Spleen (tissue), 11 donors: Measurements from ENCODE around the gene IDUA. TPM values are rescaled to one million over a fixed set of nuclear protein-coding genes. Genes with fewer than 3 reads are reported as not detected.

Experiments
- DNase-seq: peaks from one replicate; pipeline ENCODE4 v3.0.0-alpha.2; 2020
- H3K27ac ChIP-seq, 8 donors: fragments of 200-600 bp; sonication (generic) in 7 of 8; 1 replicate in 4 of 8; 2 replicates in 4 of 8; pipeline versions ENCODE4 v1.5.0 to v1.8.0; 2016 to 2021; ENCODE audit warnings: inconsistent platforms in 4 of 8, mild to moderate bottlenecking in 4 of 8, moderate library complexity in 1 of 8
- H3K27me3 ChIP-seq, 7 donors: fragments of 200-600 bp; sonication (generic) in 6 of 7; replicated peaks in 1 of 7; 1 replicate in 4 of 7; 2 replicates in 3 of 7; pipeline versions ENCODE4 v1.5.0 to v1.8.0; 2016 to 2021; ENCODE audit warnings: inconsistent platforms in 3 of 7, mild to moderate bottlenecking in 1 of 7
- H3K36me3 ChIP-seq, 6 donors: fragments of 200-600 bp; sonication (generic) in 5 of 6; 1 replicate in 4 of 6; 2 replicates in 2 of 6; pipeline versions ENCODE4 v1.5.0 to v1.8.0; 2016 to 2021; ENCODE audit warnings: inconsistent platforms in 2 of 6
- H3K4me1 ChIP-seq, 6 donors: fragments of 200-600 bp; sonication (generic) in 5 of 6; 1 replicate in 3 of 6; 2 replicates in 3 of 6; pipeline versions ENCODE4 v1.5.0 to v1.8.0; 2016 to 2021; ENCODE audit warnings: inconsistent platforms in 3 of 6
- H3K4me3 ChIP-seq, 8 donors: fragments of 200-600 bp; sonication (generic) in 7 of 8; 1 replicate in 4 of 8; 2 replicates in 4 of 8; pipeline versions ENCODE4 v1.5.0 to v1.8.0; 2016 to 2021; ENCODE audit warnings: inconsistent platforms in 4 of 8, mild to moderate bottlenecking in 4 of 8, moderate library complexity in 2 of 8
- H3K9me3 ChIP-seq, 8 donors: fragments of 200-600 bp; sonication (generic) in 7 of 8; 1 replicate in 4 of 8; 2 replicates in 4 of 8; pipeline versions ENCODE4 v1.5.0 to v1.8.0; 2016 to 2021; ENCODE audit warnings: inconsistent platforms in 4 of 8
- POLR2A ChIP-seq, 3 donors: fragments of 450-650 bp; IDR thresholded peaks; one replicate each; pipeline ENCODE4 v1.5.1; 2017; ENCODE audit warnings: antibody characterized with exemption in 3 of 3, mild to moderate bottlenecking in 1 of 3
- POLR2AphosphoS5 ChIP-seq, 3 donors: sonication (generic); formaldehyde crosslinking; IDR thresholded peaks; one replicate each; pipeline ENCODE4 v1.5.1; 2017; ENCODE audit warnings: antibody characterized with exemption in 3 of 3
- WGBS, 5 donors: extraction: QIAGEN DNeasy Blood & Tissue Kit in 3 of 5; methylation state at CpG; one replicate each; pipeline versions ENCODE4 v1.1.5 to v1.1.7; 2013 to 2018; 5-methylcytosine and 5-hydroxymethylcytosine counted together
- intact Hi-C: fragments of 100-400 bp; cut with DNase I; formaldehyde crosslinking; loops from one replicate; pipeline ENCODE4 v1.15.0; 2023; ENCODE audit warnings: low total_unique reads
- polyA plus RNA-seq, 3 donors: library from polyadenylated mRNA; stranded (reverse); fragments of 200-250 nt; gene quantifications; one replicate each; pipeline ENCODE4 v1.2.1, GENCODE V29; 2013
- total RNA-seq, 7 donors: library from RNA; depleted of rRNA in 3 of 7; stranded (reverse); fragments of >200 nt in 3 of 7; fragmentation: NEBNext Ultra II Directional in 4 of 7; extraction: Animal tissue kit (Norgen Biotek cat#: 25700) in 4 of 7; gene quantifications; one replicate each; pipeline versions ENCODE4 v1.1.0 to v1.2.1, GENCODE V29; 2016 to 2021
- TF ChIP-seq, protein P1 (sequence below), 11 experiments: fragments of 200-600 bp in 7 of 11; fragments of 450-650 bp in 4 of 11; sonication (generic) in 4 of 11; IDR thresholded peaks in 8 of 11; conservative IDR thresholded peaks in 3 of 11; 1 replicate in 7 of 11; 2 replicates in 4 of 11; pipeline versions ENCODE4 v1.4.0 to v1.8.0; 2016 to 2021; ENCODE audit warnings: antibody characterized with exemption in 11 of 11, inconsistent platforms in 4 of 11, mild to moderate bottlenecking in 1 of 11
- donor health status: healthy with polysubstance abuse.
- donor health status: DM: no; HTN: no; CAD: no; lungs with moderate emphysema.
- donor health status: DM: no; HTN: no; CAD: no.
- donor health status: Bipolar disorder and iron deficiency.
- donor health status: healthy.
- donor health status: DM: no; HTN: no; CAD: no.
- donor health status: DM: yes; HTN: yes; CAD: no.

Gene IDUA
- total and polyA plus RNA-seq, 10 donors = 11.5 to 58.3 (median 24.4) TPM

DNA sequence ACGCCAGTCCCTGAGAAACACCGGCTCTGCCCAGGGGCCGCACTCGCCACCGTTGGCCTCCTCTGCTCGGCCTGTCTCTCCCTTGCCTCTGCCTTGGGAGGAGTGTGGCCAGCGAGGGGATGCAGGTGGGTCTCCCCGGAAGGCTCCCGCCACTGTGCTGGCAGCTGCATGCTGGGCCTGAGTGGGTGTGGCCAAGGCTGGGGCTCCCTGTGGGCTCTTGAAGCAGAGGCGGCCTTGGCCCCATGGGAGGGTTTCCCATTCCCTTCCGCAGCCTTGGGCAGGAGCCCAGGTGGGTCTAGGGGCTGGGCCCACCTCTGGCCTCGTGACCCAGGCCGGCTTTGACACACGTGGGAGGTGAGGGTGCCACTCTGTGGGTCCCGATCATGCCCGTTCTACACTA, 43.7 kb downstream of the IDUA start:
- DNase-seq = no peak
- H3K9me3 ChIP-seq = no peaks in the 10 kb centered on the region
- intact Hi-C loops = no loop called here
- TF ChIP-seq, protein P1, sequence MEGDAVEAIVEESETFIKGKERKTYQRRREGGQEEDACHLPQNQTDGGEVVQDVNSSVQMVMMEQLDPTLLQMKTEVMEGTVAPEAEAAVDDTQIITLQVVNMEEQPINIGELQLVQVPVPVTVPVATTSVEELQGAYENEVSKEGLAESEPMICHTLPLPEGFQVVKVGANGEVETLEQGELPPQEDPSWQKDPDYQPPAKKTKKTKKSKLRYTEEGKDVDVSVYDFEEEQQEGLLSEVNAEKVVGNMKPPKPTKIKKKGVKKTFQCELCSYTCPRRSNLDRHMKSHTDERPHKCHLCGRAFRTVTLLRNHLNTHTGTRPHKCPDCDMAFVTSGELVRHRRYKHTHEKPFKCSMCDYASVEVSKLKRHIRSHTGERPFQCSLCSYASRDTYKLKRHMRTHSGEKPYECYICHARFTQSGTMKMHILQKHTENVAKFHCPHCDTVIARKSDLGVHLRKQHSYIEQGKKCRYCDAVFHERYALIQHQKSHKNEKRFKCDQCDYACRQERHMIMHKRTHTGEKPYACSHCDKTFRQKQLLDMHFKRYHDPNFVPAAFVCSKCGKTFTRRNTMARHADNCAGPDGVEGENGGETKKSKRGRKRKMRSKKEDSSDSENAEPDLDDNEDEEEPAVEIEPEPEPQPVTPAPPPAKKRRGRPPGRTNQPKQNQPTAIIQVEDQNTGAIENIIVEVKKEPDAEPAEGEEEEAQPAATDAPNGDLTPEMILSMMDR (IDR thresholded peaks at IDR 0.05 in 8 of 11, conservative IDR thresholded peaks at IDR 0.05 in 3 of 11) = no peak
- 56 to 77% (median 66%) methylated on average over 7 to 16 of the region's 16 CpGs for WGBS, 5 donors
- no peak overlapping the region for H3K4me3 ChIP-seq
- H3K27ac ChIP-seq = no peak overlapping the region
- H3K36me3 ChIP-seq = peaks cover 0 to 4% (median under 1%) of the 10 kb centered on the region in 6 donors
- peaks cover 0 to 73% (median 43%) of the 10 kb centered on the region in 7 donors for H3K27me3 ChIP-seq
- peaks cover 0 to 29% (median 8%) of the 10 kb centered on the region in 6 donors for H3K4me1 ChIP-seq

DNA sequence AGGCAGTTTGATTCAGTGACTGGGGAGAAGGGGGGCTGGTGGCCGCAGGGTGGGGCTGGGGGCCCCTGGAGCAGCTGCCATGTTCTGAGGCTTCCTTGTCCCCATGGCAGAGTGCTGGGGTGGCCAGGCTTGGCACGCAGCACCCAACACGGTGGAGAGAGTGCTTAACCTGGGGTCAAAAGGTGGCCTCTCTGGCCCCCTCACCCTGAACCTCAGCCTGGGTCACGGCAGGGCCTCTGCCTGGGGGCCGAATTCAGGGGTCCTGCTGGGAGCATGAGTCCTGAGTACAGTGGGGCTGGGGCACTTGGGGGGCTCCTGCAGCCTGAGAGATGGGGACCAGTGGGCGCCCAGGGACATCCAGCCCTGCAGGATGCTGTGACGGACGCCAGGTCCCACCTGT, 44.5 kb downstream of the IDUA start:
- peaks cover 0 to 79% (median 43%) of the 10 kb centered on the region in 7 donors for H3K27me3 ChIP-seq
- 79 to 85% (median 82%) methylated on average over 6 to 8 of the region's 8 CpGs; no CpG with 5 or more reads in 1 of the 5 donors for WGBS, 5 donors
- no peaks in the 10 kb centered on the region for H3K36me3 ChIP-seq
- H3K4me3 ChIP-seq = no peak overlapping the region
- DNase-seq = no peak
- intact Hi-C loops = no loop called here
- TF ChIP-seq POLR2A (IDR thresholded peaks at IDR 0.05) (no peak), POLR2AphosphoS5 (IDR thresholded peaks at IDR 0.05) (no peak)
- TF ChIP-seq, protein P1 (IDR thresholded peaks at IDR 0.05 in 8 of 11, conservative IDR thresholded peaks at IDR 0.05 in 3 of 11) = no peak
- H3K27ac ChIP-seq = no peak overlapping the region
- H3K9me3 ChIP-seq = no peaks in the 10 kb centered on the region
- peaks cover 0 to 22% (median 3%) of the 10 kb centered on the region in 6 donors for H3K4me1 ChIP-seq

DNA sequence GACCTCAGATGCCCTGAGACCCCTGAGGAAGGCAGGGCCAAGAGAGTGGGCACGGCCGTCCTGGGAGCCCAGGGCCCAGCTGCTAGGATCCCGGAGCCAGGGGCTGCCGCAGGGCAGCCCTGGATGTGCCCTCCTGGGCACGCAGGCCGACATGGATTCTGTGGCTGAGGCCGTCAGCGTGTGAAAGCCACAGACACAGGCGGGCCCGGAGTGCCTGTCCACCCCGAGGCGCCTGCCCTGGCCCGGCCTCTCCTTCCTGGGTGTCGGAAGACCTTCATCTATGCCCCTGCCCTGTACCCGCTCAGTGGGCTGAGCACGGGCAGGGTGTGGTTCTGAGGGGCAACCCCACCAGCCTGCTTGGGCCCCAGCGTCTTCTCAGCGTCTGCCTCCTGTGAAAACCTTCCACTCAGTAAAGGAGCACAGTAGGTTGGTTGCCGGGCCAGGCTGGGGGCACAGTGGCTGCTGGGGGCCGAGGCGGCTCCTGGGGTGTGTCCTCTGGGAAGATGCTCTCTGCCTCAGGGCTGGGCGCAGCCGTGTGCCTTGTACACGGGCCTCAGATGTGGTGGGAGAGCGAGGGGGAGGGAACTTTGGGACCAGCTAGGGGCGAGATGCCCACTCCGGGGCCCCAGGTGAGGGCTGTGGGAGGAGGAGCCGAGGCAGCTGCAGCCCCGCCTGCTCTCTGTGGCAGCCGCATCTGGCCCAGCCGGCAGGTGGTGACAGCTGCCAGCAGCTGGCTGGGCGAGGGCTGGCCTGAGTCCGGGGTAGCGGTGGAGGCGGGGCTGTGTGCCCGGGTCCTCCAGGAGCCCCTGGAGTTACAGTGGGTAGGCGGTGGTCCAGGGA, 45.3 kb downstream of the IDUA start:
- DNase-seq = no peak
- Histone ChIP-seq H3K27me3 (peaks cover 0 to 83% (median 43%) of the 10 kb centered on the region in 7 donors), H3K9me3 (no peaks in the 10 kb centered on the region), H3K27ac (no peak overlapping the region), H3K36me3 (no peaks in the 10 kb centered on the region), H3K4me1 (peaks cover 0 to 17% (median 2%) of the 10 kb centered on the region in 6 donors), H3K4me3 (no peak overlapping the region)
- no peak for TF ChIP-seq POLR2AphosphoS5 (IDR thresholded peaks at IDR 0.05)
- intact Hi-C loops = no loop called here
- WGBS, 5 donors = 63 to 68% (median 66%) methylated on average over 28 to 37 of the region's 37 CpGs

DNA sequence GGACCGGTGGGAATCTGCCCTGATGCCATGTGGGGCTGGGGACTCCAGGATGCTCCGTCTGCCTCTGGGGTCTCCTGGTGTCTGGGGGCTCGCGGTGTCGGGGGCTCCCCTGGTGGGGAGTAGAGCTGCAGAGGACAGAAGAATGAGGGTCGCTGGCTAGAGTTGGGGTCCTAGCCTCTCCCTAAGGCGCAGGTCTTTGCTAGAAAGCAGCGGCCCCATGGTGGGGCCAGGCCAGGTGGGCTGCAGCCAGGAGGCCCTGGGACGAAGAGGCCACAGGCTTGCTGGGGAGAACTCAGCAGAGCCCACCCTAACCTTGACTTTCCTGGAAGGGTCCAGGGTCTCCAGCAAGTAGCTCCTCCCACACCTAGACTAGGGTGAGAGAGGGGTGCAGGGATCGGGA, 46.0 kb downstream of the IDUA start:
- no peak overlapping the region for H3K4me3 ChIP-seq
- no peak for DNase-seq
- intact Hi-C loops = no loop called here
- peaks cover 0 to 17% (median 2%) of the 10 kb centered on the region in 6 donors for H3K4me1 ChIP-seq
- TF ChIP-seq POLR2AphosphoS5 (IDR thresholded peaks at IDR 0.05) = no peak
- TF ChIP-seq, protein P1 (IDR thresholded peaks at IDR 0.05 in 8 of 11, conservative IDR thresholded peaks at IDR 0.05 in 3 of 11) = no peak
- TF ChIP-seq POLR2A (IDR thresholded peaks at IDR 0.05) = no peak
- H3K9me3 ChIP-seq = no peaks in the 10 kb centered on the region
- H3K36me3 ChIP-seq = no peaks in the 10 kb centered on the region
- H3K27me3 ChIP-seq = peaks cover 0 to 83% (median 43%) of the 10 kb centered on the region in 7 donors
- whole genome bisulfite sequencing, 5 donors = 80 to 95% (median 82%) methylated on average over 1 to 10 of the region's 10 CpGs
- no peak overlapping the region for H3K27ac ChIP-seq
